Stimulated activated CD4-positive, alpha-beta T cell treated with anti-CD3 and anti-CD28 coated beads, Interleukin-4, amount 100 ng/mL, for 48 hours (primary cell): ENCODE results near the gene DES.
"Not testable (repeated sequence)": the region's sequence is repeated elsewhere in the genome, so short reads cannot be mapped to it uniquely, and the experiment has no call there.

ENCODE experiments used
- DNase-seq, 2 donors: peaks; one replicate each; pipeline ENCODE4 v3.0.0-alpha.2; 2020; ENCODE audit warnings: low read depth in 2 of 2

Gene DES

DNA sequence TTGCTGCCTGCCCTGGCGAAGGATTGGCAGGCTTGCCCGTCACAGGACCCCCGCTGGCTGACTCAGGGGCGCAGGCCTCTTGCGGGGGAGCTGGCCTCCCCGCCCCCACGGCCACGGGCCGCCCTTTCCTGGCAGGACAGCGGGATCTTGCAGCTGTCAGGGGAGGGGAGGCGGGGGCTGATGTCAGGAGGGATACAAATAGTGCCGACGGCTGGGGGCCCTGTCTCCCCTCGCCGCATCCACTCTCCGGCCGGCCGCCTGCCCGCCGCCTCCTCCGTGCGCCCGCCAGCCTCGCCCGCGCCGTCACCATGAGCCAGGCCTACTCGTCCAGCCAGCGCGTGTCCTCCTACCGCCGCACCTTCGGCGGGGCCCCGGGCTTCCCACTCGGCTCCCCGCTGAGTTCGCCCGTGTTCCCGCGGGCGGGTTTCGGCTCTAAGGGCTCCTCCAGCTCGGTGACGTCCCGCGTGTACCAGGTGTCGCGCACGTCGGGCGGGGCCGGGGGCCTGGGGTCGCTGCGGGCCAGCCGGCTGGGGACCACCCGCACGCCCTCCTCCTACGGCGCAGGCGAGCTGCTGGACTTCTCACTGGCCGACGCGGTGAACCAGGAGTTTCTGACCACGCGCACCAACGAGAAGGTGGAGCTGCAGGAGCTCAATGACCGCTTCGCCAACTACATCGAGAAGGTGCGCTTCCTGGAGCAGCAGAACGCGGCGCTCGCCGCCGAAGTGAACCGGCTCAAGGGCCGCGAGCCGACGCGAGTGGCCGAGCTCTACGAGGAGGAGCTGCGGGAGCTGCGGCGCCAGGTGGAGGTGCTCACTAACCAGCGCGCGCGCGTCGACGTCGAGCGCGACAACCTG lies at the start of gene DES:
TSS of gene DES (plus strand) at position 223 of the 857 bp plus-strand sequence. CDS start at position 309, 86 bp downstream.
- no peak for DNase-seq

DNA sequence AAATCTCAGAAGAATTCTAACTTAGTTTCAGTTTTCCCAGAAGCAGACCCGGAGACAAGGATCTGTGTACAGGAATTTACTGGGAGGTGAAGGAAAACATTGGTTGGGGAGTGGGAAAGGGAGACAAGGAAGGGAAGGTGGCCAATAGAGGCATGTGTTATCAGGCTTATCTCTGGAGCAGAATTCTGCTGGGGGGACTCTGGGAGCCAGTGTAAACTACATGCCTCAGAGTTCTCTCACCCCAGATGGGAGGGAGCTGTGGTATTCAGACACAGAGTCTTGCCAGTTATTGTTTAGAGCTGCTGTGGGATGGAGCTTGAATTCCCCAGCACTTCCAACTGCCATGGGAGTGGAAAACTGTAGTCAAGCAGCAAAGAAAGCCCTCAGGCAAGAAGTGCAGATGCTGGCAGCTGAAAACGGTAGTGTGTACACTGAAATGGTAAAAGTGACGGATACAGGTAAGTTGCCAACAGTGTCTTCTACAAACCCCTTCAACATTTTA lies 49.4 kb upstream of the DES start:
- no peak for DNase-seq

GRCh38 chr2:219369447-219369861 lies 48.7 kb upstream of the DES start:
- DNase-seq, result no peak

DNA sequence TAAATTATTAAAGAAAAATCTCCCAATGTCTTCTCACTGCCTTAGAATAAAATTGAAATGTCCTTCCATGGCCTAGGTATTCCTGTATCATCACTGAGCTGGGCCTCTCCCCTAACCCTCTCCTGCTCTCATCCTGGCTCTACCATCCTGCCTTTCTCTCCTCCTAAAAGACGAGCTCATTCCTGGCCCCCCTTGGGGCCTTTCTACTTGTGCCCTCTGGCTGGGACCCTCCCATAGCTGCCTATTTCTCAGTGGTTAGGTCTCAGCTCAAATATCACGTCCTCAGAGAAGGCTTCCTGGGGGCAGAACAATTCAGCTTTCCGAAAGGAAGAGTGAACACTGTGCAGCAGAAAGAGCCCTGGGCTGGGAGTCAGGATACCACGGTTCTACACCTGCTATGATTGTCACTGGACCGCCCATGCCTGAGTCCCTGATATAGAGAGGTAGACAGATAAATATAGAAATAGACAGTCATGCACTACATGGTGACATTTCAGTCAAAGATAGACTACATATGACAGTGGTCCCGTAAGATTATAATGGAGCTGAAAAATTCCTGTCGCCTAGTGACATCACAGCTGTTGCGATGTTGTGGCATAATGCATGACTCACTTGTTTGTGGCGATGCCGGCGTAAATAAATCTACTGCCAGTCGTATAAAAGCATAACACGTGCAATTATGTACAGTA lies 39.9 kb upstream of the DES start:
- DNase-seq, result no peak

DNA sequence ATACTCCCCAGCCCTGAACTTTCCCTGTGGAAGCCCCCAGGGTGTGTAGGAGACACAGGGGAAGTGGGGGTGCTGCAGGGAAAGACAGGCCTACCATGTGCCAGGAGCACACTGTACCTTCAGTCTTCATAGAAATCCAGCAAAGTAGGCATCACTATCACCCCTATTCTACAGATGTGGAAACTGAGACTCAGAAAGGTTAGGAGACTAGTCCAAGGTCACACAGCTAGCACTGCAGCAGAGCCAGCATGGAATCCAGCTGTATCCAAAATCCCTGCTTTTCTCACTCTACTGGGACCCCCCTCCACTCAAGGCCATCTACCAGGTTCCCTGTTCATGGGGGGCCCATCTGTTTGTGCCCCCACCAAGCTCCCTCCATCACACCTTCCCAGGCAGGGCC lies 37.3 kb upstream of the DES start:
- DNase-seq, result no peak

- DNase-seq, result no peak
Measured at GRCh38 chr2:219381448-219381847, 36.7 kb upstream of the DES start.

- DNase-seq, result no peak
Measured at GRCh38 chr2:219384083-219384713, 34.0 kb upstream of the DES start.

GRCh38 chr2:219384859-219385258 lies 33.3 kb upstream of the DES start:
- no peak for DNase-seq

DNA sequence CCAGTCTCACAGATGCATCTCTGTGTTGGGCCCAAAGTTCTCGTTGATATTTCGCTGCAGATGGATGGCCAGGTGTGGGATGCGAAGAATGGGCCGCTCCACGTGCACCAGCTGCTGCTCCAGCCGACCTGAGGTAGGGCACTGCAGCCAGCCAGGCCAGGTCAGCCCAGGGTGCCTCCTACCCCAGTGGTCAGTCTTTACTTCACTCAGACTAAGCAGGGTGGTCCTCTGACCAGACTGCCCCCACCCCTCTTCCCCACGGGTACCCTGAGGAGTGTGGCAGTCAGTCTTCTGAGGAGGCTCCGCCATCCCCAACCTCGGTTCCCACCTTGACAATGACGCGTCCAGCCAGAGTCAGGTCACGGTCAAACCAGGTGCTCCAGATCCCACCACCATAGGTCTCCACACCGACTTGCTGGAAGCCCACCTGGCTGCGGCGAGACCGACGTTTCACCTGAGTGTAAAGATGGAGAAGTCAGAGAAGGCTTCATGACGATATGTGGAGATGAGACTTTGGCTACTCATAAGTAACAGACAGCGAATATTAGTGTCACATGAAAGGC lies 32.1 kb upstream of the DES start:
- no peak for DNase-seq

GRCh38 chr2:219386532-219387280 lies 31.5 kb upstream of the DES start:
- DNase-seq, result no peak

- DNase-seq, result peak; percentile 87 to 98
Measured at GRCh38 chr2:219387306-219388120, 30.7 kb upstream of the DES start, which contains the start of gene DNPEP. Gene DNPEP, minus strand, starts transcription at chr2:219387912. Its CDS starts 118 bp downstream, at chr2:219387794.

- DNase-seq, result peak; percentile 99
Measured at GRCh38 chr2:219388121-219388906, 29.9 kb upstream of the DES start.

- DNase-seq, result no peak
Measured at GRCh38 chr2:219388907-219389156, 29.3 kb upstream of the DES start.

DNA sequence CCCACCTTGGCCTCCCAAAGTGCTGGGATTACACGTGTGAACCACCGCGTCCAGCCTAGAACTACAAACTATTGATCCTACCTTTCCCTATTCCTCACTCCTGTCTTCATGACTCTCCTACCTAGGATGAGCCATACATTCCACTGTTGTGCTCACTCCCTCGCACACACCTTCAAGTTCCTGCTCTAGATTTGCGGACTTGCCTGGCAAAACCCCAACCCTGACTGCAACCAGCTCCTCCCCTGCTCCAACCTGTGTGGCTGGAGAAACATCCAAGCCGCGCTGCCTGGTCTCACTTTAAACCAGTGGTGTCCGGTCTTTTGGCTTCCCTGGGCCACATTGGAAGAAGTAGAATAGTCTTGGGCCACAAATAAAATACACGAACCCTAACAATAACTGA lies 25.4 kb upstream of the DES start:
- no peak for DNase-seq

- DNase-seq, result not testable (repeated sequence)
Measured at GRCh38 chr2:219395056-219395455, 23.1 kb upstream of the DES start.

- DNase-seq, result no peak
Measured at GRCh38 chr2:219395609-219396008, 22.6 kb upstream of the DES start.

GRCh38 chr2:219396863-219397457 lies 21.2 kb upstream of the DES start:
- no peak for DNase-seq

- DNase-seq, result no peak
Measured at GRCh38 chr2:219398721-219399363, 19.3 kb upstream of the DES start.
